Activated CD8-positive, alpha-beta memory T cell treated with anti-CD3 and anti-CD28 coated beads for 48 hours (primary cell): ENCODE data around the gene WASHC2C.
"Not testable (repeated sequence)": the region's sequence is repeated elsewhere in the genome, so short reads cannot be mapped to it uniquely, and the experiment has no call there.

ENCODE experiments used
- DNase-seq, 3 experiments: peaks; one replicate each; pipeline ENCODE4 v3.0.0-alpha.2; 2020; ENCODE audit warnings: low read depth in 2 of 3, low spot score in 2 of 3

WASHC2C gene

GRCh38 chr10:45726703-45727420, at the start of gene WASHC2C:
TSS of gene WASHC2C (plus strand) at chr10:45727266. CDS start at chr10:45727318, 52 bp downstream.
- DNase-seq = peak; percentile 92 to 99 (median 96)

GRCh38 chr10:45678467-45678866, 48.6 kb upstream of the WASHC2C start:
- not testable (repeated sequence) for DNase-seq

- DNase-seq = not testable (repeated sequence)
Observed at GRCh38 chr10:45710200-45710796, 16.8 kb upstream of the WASHC2C start.

- not testable (repeated sequence) for DNase-seq
Observed at GRCh38 chr10:45711223-45711622, 15.8 kb upstream of the WASHC2C start.

GRCh38 chr10:45717053-45717452, 10.0 kb upstream of the WASHC2C start:
- not testable (repeated sequence) for DNase-seq

GRCh38 chr10:45717642-45718041, 9.4 kb upstream of the WASHC2C start:
- DNase-seq = not testable (repeated sequence)

GRCh38 chr10:45721503-45721902, 5.6 kb upstream of the WASHC2C start:
- DNase-seq = not testable (repeated sequence)

GRCh38 chr10:45723851-45724250, 3.2 kb upstream of the WASHC2C start:
- DNase-seq = not testable (repeated sequence)

GRCh38 chr10:45727421-45727965, 427 bp downstream of the WASHC2C start:
- DNase-seq = not testable (repeated sequence)

- not testable (repeated sequence) for DNase-seq
Observed at GRCh38 chr10:45734449-45734848, 7.4 kb downstream of the WASHC2C start.

- not testable (repeated sequence) for DNase-seq
Observed at GRCh38 chr10:45734867-45735266, 7.8 kb downstream of the WASHC2C start.

- DNase-seq = not testable (repeated sequence)
Observed at GRCh38 chr10:45741559-45741958, 14.5 kb downstream of the WASHC2C start.

- not testable (repeated sequence) for DNase-seq
Observed at GRCh38 chr10:45742014-45742413, 14.9 kb downstream of the WASHC2C start.

GRCh38 chr10:45751141-45751540, 24.1 kb downstream of the WASHC2C start:
- DNase-seq = not testable (repeated sequence)

- DNase-seq = not testable (repeated sequence)
Observed at GRCh38 chr10:45752210-45752609, 25.1 kb downstream of the WASHC2C start.

- not testable (repeated sequence) for DNase-seq
Observed at GRCh38 chr10:45753979-45754495, 27.0 kb downstream of the WASHC2C start.

- DNase-seq = not testable (repeated sequence)
Observed at GRCh38 chr10:45755083-45755482, 28.0 kb downstream of the WASHC2C start.

- DNase-seq = not testable (repeated sequence)
Observed at GRCh38 chr10:45756065-45756464, 29.0 kb downstream of the WASHC2C start.

GRCh38 chr10:45757661-45758396, 30.8 kb downstream of the WASHC2C start:
- DNase-seq = not testable (repeated sequence)

- DNase-seq = not testable (repeated sequence)
Observed at GRCh38 chr10:45761622-45762021, 34.6 kb downstream of the WASHC2C start.

GRCh38 chr10:45763037-45763436, 36.0 kb downstream of the WASHC2C start:
- DNase-seq = not testable (repeated sequence)
